Astrocyte (in vitro differentiated cells and primary cell): ENCODE data around the gene ZSWIM9. TPM values are rescaled to one million over a fixed set of nuclear protein-coding genes. Genes with fewer than 3 reads are reported as not detected.

ENCODE experiments used
- DNase-seq: peaks from one replicate; pipeline ENCODE4 v3.0.0-alpha.2; 2010; ENCODE audit warnings: low read depth
- FAIRE-seq: peaks from 2 replicates; lab custom pipeline; 2011; peaks lifted over from hg19 to GRCh38; lab: Jason Lieb, UNC
- H2AFZ ChIP-seq: 2 replicates; pipeline ENCODE4 v1.6.0; 2012; ENCODE audit warnings: low read depth, low read length, inconsistent platforms
- H3K27ac ChIP-seq: 2 replicates; pipeline ENCODE4 v1.5.1; 2011; ENCODE audit warnings: low read depth, low read length, inconsistent platforms
- H3K27me3 ChIP-seq: 2 replicates; pipeline ENCODE4 v1.6.0; 2011; ENCODE audit warnings: low read length, inconsistent platforms; ENCODE audit not compliant: insufficient read depth
- H3K36me3 ChIP-seq: 2 replicates; pipeline ENCODE4 v1.5.1; 2011; ENCODE audit warnings: low read length, inconsistent platforms; ENCODE audit not compliant: insufficient read depth
- H3K4me1 ChIP-seq: 2 replicates; pipeline ENCODE4 v1.5.1; 2011; ENCODE audit warnings: low read length, inconsistent platforms; ENCODE audit not compliant: insufficient read depth
- H3K4me2 ChIP-seq: 2 replicates; pipeline ENCODE4 v1.6.0; 2012; ENCODE audit warnings: low read length, inconsistent platforms
- H3K4me3 ChIP-seq: 2 replicates; pipeline ENCODE4 v1.5.1; 2011; ENCODE audit warnings: low read depth, mild to moderate bottlenecking, low read length, inconsistent platforms; ENCODE audit not compliant: insufficient read depth
- H3K79me2 ChIP-seq: 2 replicates; pipeline ENCODE4 v1.6.0; 2012; ENCODE audit warnings: mild to moderate bottlenecking, low read length, inconsistent platforms; ENCODE audit not compliant: insufficient read depth
- H3K9ac ChIP-seq: 2 replicates; pipeline ENCODE4 v1.6.0; 2012; ENCODE audit warnings: mild to moderate bottlenecking, low read length, inconsistent platforms
- H3K9me3 ChIP-seq: 2 replicates; pipeline ENCODE4 v1.5.1; 2012; ENCODE audit warnings: low read depth, mild to moderate bottlenecking, low read length, inconsistent platforms; ENCODE audit not compliant: insufficient read depth
- H4K20me1 ChIP-seq: 2 replicates; pipeline ENCODE4 v1.6.0; 2012; ENCODE audit warnings: low read length, inconsistent platforms; ENCODE audit not compliant: insufficient read depth
- H3K27ac Mint-ChIP-seq: one replicate; pipeline ENCODE4 v1.8.0; 2021; ENCODE audit warnings: mild to moderate bottlenecking, mixed read lengths; ENCODE audit not compliant: unreplicated experiment
- H3K27me3 Mint-ChIP-seq: one replicate; pipeline ENCODE4 v1.8.0; 2021; ENCODE audit warnings: low read depth, mixed read lengths; ENCODE audit not compliant: unreplicated experiment
- H3K36me3 Mint-ChIP-seq: one replicate; pipeline ENCODE4 v1.8.0; 2021; ENCODE audit warnings: low read depth, mixed read lengths; ENCODE audit not compliant: unreplicated experiment
- H3K4me1 Mint-ChIP-seq: one replicate; pipeline ENCODE4 v1.8.0; 2021; ENCODE audit warnings: low read depth, mixed read lengths; ENCODE audit not compliant: unreplicated experiment
- H3K4me3 Mint-ChIP-seq: one replicate; pipeline ENCODE4 v1.8.0; 2021; ENCODE audit warnings: mild to moderate bottlenecking, moderate library complexity, mixed read lengths; ENCODE audit not compliant: unreplicated experiment
- H3K9me3 Mint-ChIP-seq: one replicate; pipeline ENCODE4 v1.8.0; 2021; ENCODE audit warnings: mild to moderate bottlenecking, mixed read lengths; ENCODE audit not compliant: unreplicated experiment
- EZH2 ChIP-seq: IDR thresholded peaks from 2 replicates; pipeline ENCODE4 v1.6.1; 2012; ENCODE audit warnings: mild to moderate bottlenecking, low read length, inconsistent platforms; ENCODE audit not compliant: insufficient read depth
- total RNA-seq: library from RNA; stranded (reverse); gene quantifications from 2 replicates; pipeline ENCODE4 v1.2.1, GENCODE V29; 2021
- TF ChIP-seq, protein P1 (sequence below): IDR thresholded peaks from 2 replicates; pipeline ENCODE4 v1.5.1; 2011; ENCODE audit warnings: low read depth, mild to moderate bottlenecking, inconsistent platforms, low read length, moderate library complexity; ENCODE audit not compliant: insufficient read depth

ZSWIM9 gene
- total RNA-seq, 1 donor from 2014 or later: 4.7 TPM

DNA sequence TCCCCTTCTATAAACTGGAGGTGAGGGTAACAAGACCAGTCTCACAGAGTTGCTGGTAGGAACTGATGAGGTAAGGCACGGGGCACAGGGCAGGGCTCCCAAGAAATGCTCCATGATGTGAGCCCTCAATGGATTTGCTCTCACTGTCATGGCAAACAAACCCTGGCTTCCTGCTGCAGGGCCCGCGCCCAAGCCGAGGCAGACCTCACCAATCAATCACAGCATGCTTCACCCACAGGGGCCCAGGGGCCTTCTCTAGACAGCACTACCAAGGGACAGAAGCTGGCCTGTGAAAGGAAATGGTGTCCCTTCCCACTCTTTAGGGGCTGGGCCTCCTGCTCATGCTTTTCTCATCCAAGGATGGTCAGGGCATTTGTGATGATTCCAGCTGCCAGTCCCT lies 33.9 kb upstream of the ZSWIM9 start:
- no peak overlapping the region for H3K9ac ChIP-seq
- H3K27me3 Mint-ChIP-seq: no peaks in the 10 kb centered on the region
- peaks cover 16% of the 10 kb centered on the region for H3K36me3 Mint-ChIP-seq
- H3K9me3 Mint-ChIP-seq: no peaks in the 10 kb centered on the region
- no peak overlapping the region for H3K27ac Mint-ChIP-seq
- H2AFZ ChIP-seq: no peak overlapping the region
- no peaks in the 10 kb centered on the region for H3K9me3 ChIP-seq
- H3K4me1 Mint-ChIP-seq: no peaks in the 10 kb centered on the region
- TF ChIP-seq, protein P1, sequence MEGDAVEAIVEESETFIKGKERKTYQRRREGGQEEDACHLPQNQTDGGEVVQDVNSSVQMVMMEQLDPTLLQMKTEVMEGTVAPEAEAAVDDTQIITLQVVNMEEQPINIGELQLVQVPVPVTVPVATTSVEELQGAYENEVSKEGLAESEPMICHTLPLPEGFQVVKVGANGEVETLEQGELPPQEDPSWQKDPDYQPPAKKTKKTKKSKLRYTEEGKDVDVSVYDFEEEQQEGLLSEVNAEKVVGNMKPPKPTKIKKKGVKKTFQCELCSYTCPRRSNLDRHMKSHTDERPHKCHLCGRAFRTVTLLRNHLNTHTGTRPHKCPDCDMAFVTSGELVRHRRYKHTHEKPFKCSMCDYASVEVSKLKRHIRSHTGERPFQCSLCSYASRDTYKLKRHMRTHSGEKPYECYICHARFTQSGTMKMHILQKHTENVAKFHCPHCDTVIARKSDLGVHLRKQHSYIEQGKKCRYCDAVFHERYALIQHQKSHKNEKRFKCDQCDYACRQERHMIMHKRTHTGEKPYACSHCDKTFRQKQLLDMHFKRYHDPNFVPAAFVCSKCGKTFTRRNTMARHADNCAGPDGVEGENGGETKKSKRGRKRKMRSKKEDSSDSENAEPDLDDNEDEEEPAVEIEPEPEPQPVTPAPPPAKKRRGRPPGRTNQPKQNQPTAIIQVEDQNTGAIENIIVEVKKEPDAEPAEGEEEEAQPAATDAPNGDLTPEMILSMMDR: no peak
- no peaks in the 10 kb centered on the region for H4K20me1 ChIP-seq
- no peak overlapping the region for H3K4me2 ChIP-seq
- no peak overlapping the region for H3K4me3 Mint-ChIP-seq
- H3K27me3 ChIP-seq: no peaks in the 10 kb centered on the region
- H3K36me3 ChIP-seq: no peaks in the 10 kb centered on the region
- DNase-seq (no peak), FAIRE-seq (no peak)
- H3K79me2 ChIP-seq: no peaks in the 10 kb centered on the region
- H3K4me3 ChIP-seq: no peak overlapping the region
- H3K27ac ChIP-seq: no peak overlapping the region
- H3K4me1 ChIP-seq: no peaks in the 10 kb centered on the region

DNA sequence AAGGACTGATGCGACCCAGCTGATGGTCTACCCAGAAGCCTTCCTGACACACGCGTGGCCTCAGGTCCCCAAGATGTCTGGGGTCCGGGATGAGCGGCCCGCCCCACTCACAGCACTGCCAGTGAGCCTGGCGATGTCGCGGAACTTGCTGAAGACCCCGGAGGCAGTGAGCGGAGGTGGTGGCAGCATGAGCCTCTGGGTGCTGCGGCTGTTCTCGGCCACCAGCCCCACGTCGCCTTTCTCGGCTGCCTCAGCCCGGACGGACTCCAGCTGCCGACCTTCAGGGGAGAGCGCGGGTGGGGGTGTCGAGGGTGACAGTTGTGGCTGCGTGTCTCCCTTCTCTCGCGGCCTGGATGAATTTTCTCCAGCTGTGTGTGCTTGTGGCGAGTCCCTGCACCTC lies 33.1 kb upstream of the ZSWIM9 start:
- H3K79me2 ChIP-seq: no peaks in the 10 kb centered on the region
- H3K27me3 Mint-ChIP-seq: no peaks in the 10 kb centered on the region
- no peaks in the 10 kb centered on the region for H3K36me3 ChIP-seq
- no peaks in the 10 kb centered on the region for H3K4me1 Mint-ChIP-seq
- no peaks in the 10 kb centered on the region for H3K27me3 ChIP-seq
- no peaks in the 10 kb centered on the region for H3K4me1 ChIP-seq
- no peak overlapping the region for H3K27ac ChIP-seq
- DNase-seq: no peak
- H3K36me3 Mint-ChIP-seq: peaks cover 14% of the 10 kb centered on the region
- no peak for FAIRE-seq
- H2AFZ ChIP-seq: no peak overlapping the region
- H3K4me3 ChIP-seq: no peak overlapping the region
- no peaks in the 10 kb centered on the region for H3K9me3 Mint-ChIP-seq
- H3K27ac Mint-ChIP-seq: no peak overlapping the region
- H3K4me2 ChIP-seq: no peak overlapping the region
- H3K4me3 Mint-ChIP-seq: no peak overlapping the region
- no peaks in the 10 kb centered on the region for H4K20me1 ChIP-seq
- TF ChIP-seq, protein P1: no peak
- no peak for TF ChIP-seq EZH2
- H3K9me3 ChIP-seq: no peaks in the 10 kb centered on the region
- no peak overlapping the region for H3K9ac ChIP-seq

DNA sequence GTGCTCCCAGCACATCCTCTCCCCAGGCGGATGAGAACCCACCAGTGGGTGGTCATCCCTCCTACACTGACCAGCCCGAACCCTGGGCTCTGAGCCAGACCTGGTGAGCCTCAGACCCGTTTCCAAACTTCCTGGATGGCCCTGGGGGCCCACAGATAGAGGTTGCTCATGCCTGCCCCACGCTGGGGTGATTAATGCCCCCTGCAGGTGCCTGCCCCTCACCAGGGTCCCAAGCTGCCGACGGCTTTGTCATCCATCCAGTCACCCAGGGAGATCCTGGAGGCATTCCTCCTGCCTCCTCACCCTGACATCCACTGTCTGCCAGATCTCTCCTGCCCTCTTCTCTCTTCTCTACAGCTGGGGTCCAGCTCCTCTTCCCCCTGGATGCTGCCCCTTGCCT lies 31.4 kb upstream of the ZSWIM9 start:
- Histone ChIP-seq H3K4me1 (no peaks in the 10 kb centered on the region), H3K9me3 (no peaks in the 10 kb centered on the region), H3K4me2 (no peak overlapping the region), H3K79me2 (no peaks in the 10 kb centered on the region), H3K4me3 (no peak overlapping the region), H3K27ac (no peak overlapping the region), H4K20me1 (no peaks in the 10 kb centered on the region), H3K36me3 (no peaks in the 10 kb centered on the region), H3K9ac (no peak overlapping the region), H3K27me3 (no peaks in the 10 kb centered on the region), H2AFZ (no peak overlapping the region)
- DNase-seq (no peak), FAIRE-seq (no peak)
- H3K27ac Mint-ChIP-seq: no peak overlapping the region
- TF ChIP-seq, protein P1: no peak
- no peak for TF ChIP-seq EZH2
- no peaks in the 10 kb centered on the region for H3K9me3 Mint-ChIP-seq
- no peaks in the 10 kb centered on the region for H3K4me1 Mint-ChIP-seq
- H3K4me3 Mint-ChIP-seq: peak overlapping the region; percentile 22
- H3K36me3 Mint-ChIP-seq: peaks cover 18% of the 10 kb centered on the region
- H3K27me3 Mint-ChIP-seq: no peaks in the 10 kb centered on the region
